HCT116 (cell line): ENCODE data around the gene ATP6V1E1. TPM values are rescaled to one million over a fixed set of nuclear protein-coding genes. Genes with fewer than 3 reads are reported as not detected.

Experiments used
- ATAC-seq: fragments of 200-7000 bp; cut with Tn5 transposase; 2 replicates; pipeline ENCODE4 v1.9.1; 2020; ENCODE audit warnings: mild to moderate bottlenecking, moderate library complexity
- BruUV-seq: library from RNA; stranded (reverse); fragments of 400-500 nt; replicated peaks from 2 replicates; lab custom pipeline; 2021; lab: Mats Ljungman, UMichigan
- CTCF ChIA-PET: fragments of 300-600 bp; sonication (Branson Sonifier 250); formaldehyde crosslinking; loops from one replicate; lab custom pipeline; 2021; ENCODE audit warnings: antibody characterized with exemption; lab: Charles Lee
- POLR2A ChIA-PET: fragments of 300-600, 350-600 bp; sonication (Branson Sonifier 250); formaldehyde crosslinking; loops from one replicate; lab custom pipeline; 2021; ENCODE audit warnings: antibody characterized with exemption; lab: Charles Lee
- RAD21 ChIA-PET, 2 experiments: fragments of 300-600 bp; sonication (Branson Sonifier 250); formaldehyde crosslinking; loops; one replicate each; lab custom pipeline; 2023; ENCODE audit warnings: low total read pairs in 2 of 2; ENCODE audit not compliant: uncharacterized antibody in 2 of 2, unreplicated experiment in 2 of 2, low non-redundant PET in 1 of 2; lab: Charles Lee
- DNase-seq: peaks from one replicate; pipeline ENCODE4 v3.0.0-alpha.2; 2010; ENCODE audit warnings: low read depth, low spot score
- H2AFZ ChIP-seq: fragments of 200-600 bp; shearing (Covaris generic), sonication (generic); 2 replicates; pipeline ENCODE4 v1.6.1; 2017; ENCODE audit warnings: low read depth, mixed run types, mixed read lengths, antibody characterized with exemption, low read length; ENCODE audit not compliant: poor library complexity, severe bottlenecking
- H3K27ac ChIP-seq: 2 replicates; pipeline ENCODE4 v1.5.1; 2012; ENCODE audit warnings: low read depth, low read length
- H3K27me3 ChIP-seq: fragments of 200-600 bp; sonication (generic); 2 replicates; pipeline ENCODE4 v1.6.1; 2016; ENCODE audit warnings: mixed run types, low read length, mixed read lengths; ENCODE audit not compliant: insufficient read depth
- H3K36me3 ChIP-seq, 2 experiments: fragments of 200-500 bp in 1 of 2; fragments of 200-600 bp in 1 of 2; sonication (Bioruptor generic) in 1 of 2; sonication (generic) in 1 of 2; 2 replicates each; pipeline versions ENCODE4 v1.5.1 to v1.6.1; 2014 to 2016; ENCODE audit warnings: low read length in 2 of 2, inconsistent platforms in 1 of 2, mixed read lengths in 1 of 2, mixed run types in 1 of 2; ENCODE audit not compliant: insufficient read depth in 2 of 2, control insufficient read depth in 1 of 2
- H3K4me1 ChIP-seq, 2 experiments: fragments of 200-600 bp in 1 of 2; sonication (generic) in 1 of 2; 2 replicates each; pipeline versions ENCODE4 v1.5.1 to v1.6.1; 2012 to 2017; ENCODE audit warnings: low read length in 2 of 2, inconsistent platforms in 1 of 2, mild to moderate bottlenecking in 1 of 2, mixed read lengths in 1 of 2, mixed run types in 1 of 2, moderate library complexity in 1 of 2; ENCODE audit not compliant: insufficient read depth in 2 of 2, control insufficient read depth in 1 of 2
- H3K4me2 ChIP-seq: fragments of 200-600 bp; sonication (generic); 2 replicates; pipeline ENCODE4 v1.6.1; 2017; ENCODE audit warnings: mixed run types, low read length, mixed read lengths
- H3K4me3 ChIP-seq, 2 experiments: fragments of 200-600 bp in 1 of 2; sonication (generic) in 1 of 2; replicated peaks in 1 of 2; 2 replicates each; pipeline ENCODE4 v1.5.1; 2011 to 2016; ENCODE audit warnings: low read length in 2 of 2, control low read depth in 1 of 2, low read depth in 1 of 2, mild to moderate bottlenecking in 1 of 2, mixed read lengths in 1 of 2, mixed run types in 1 of 2
- H3K79me2 ChIP-seq: fragments of 200-600 bp; sonication (generic); 2 replicates; pipeline ENCODE4 v1.6.1; 2017; ENCODE audit warnings: mild to moderate bottlenecking, mixed run types, low read length, moderate library complexity, mixed read lengths; ENCODE audit not compliant: insufficient read depth
- H3K9ac ChIP-seq: fragments of 200-600 bp; sonication (generic); 2 replicates; pipeline ENCODE4 v1.6.1; 2016; ENCODE audit warnings: low read length, mixed read lengths
- H3K9me2 ChIP-seq: fragments of 200-600 bp; sonication (generic), shearing (Covaris generic); 2 replicates; pipeline ENCODE4 v1.6.1; 2017; ENCODE audit warnings: mixed run types, mild to moderate bottlenecking, moderate library complexity; ENCODE audit not compliant: insufficient read depth
- H3K9me3 ChIP-seq, 2 experiments: fragments of 200-500 bp in 1 of 2; fragments of 200-600 bp in 1 of 2; sonication (Bioruptor generic) in 1 of 2; sonication (generic) in 1 of 2; 2 replicates each; pipeline ENCODE4 v1.6.1; 2014 to 2017; ENCODE audit warnings: low read length in 2 of 2, mixed read lengths in 2 of 2, inconsistent platforms in 1 of 2, low read depth in 1 of 2, mild to moderate bottlenecking in 1 of 2, mixed run types in 1 of 2, moderate library complexity in 1 of 2; ENCODE audit not compliant: control insufficient read depth in 1 of 2, insufficient read depth in 1 of 2
- H4K20me1 ChIP-seq: fragments of 200-600 bp; sonication (generic), shearing (Covaris generic); 2 replicates; pipeline ENCODE4 v1.6.1; 2017; ENCODE audit warnings: mixed run types, mild to moderate bottlenecking, moderate library complexity; ENCODE audit not compliant: insufficient read depth
- CBX3 ChIP-seq: IDR thresholded peaks from 2 replicates; pipeline ENCODE4 v1.6.1; 2012; ENCODE audit warnings: low read depth
- EZH2phosphoT487 ChIP-seq: fragments of 200-600 bp; IDR thresholded peaks from 2 replicates; pipeline ENCODE4 v1.6.1; 2018; ENCODE audit warnings: antibody characterized with exemption, borderline replicate concordance
- FOSL1 ChIP-seq: IDR thresholded peaks from 2 replicates; pipeline ENCODE4 v1.6.1; 2012; ENCODE audit warnings: low read depth
- JUND ChIP-seq: IDR thresholded peaks from 2 replicates; pipeline ENCODE4 v1.6.1; 2012
- RAD21 ChIP-seq: IDR thresholded peaks from 2 replicates; pipeline ENCODE4 v1.6.1; 2012; ENCODE audit warnings: low read depth, mild to moderate bottlenecking
- SIN3A ChIP-seq: IDR thresholded peaks from 2 replicates; pipeline ENCODE4 v1.6.1; 2012; ENCODE audit warnings: low read depth
- SP1 ChIP-seq: IDR thresholded peaks from 2 replicates; pipeline ENCODE4 v1.6.1; 2012; ENCODE audit warnings: low read depth
- SRF ChIP-seq: IDR thresholded peaks from 2 replicates; pipeline ENCODE4 v1.6.1; 2012; ENCODE audit warnings: low read depth
- TCF7L2 ChIP-seq: IDR thresholded peaks from 2 replicates; pipeline ENCODE4 v1.7.0; 2011; ENCODE audit warnings: borderline replicate concordance, inconsistent platforms; ENCODE audit not compliant: insufficient read depth, insufficient read length; ENCODE audit errors: extremely low read depth
- YY1 ChIP-seq: IDR thresholded peaks from 2 replicates; pipeline ENCODE4 v1.6.1; 2011; ENCODE audit warnings: low read length, low read depth, moderate library complexity, mild to moderate bottlenecking; ENCODE audit not compliant: insufficient replicate concordance; ENCODE audit errors: extremely low read depth
- ZFX ChIP-seq: fragments of 450-650 bp; IDR thresholded peaks from 2 replicates; pipeline ENCODE4 v1.6.1; 2017
- intact Hi-C: fragments of 100-400 bp; cut with micrococcal nuclease; formaldehyde crosslinking; loops from 2 replicates; pipeline ENCODE4 v1.10.0; 2022
- total RNA-seq: library from RNA; stranded (reverse); gene quantifications from one replicate; pipeline ENCODE4 v1.2.1, GENCODE V29; 2021; ENCODE audit not compliant: unreplicated experiment
- TF ChIP-seq, protein P1 (sequence below): IDR thresholded peaks from 2 replicates; pipeline ENCODE4 v1.6.1; 2012; ENCODE audit warnings: low read depth
- TF ChIP-seq, protein P2 (sequence below), 3 experiments: fragments of 200-600 bp in 1 of 3; sonication (generic) in 1 of 3; IDR thresholded peaks in 2 of 3; conservative IDR thresholded peaks in 1 of 3; 2 replicates each; pipeline ENCODE4 v1.5.1; 2012 to 2017; ENCODE audit warnings: low read depth in 2 of 3, low read length in 2 of 3, antibody characterized with exemption in 1 of 3, borderline replicate concordance in 1 of 3, control low read depth in 1 of 3, mild to moderate bottlenecking in 1 of 3, mixed read lengths in 1 of 3, mixed run types in 1 of 3, moderate library complexity in 1 of 3; ENCODE audit not compliant: insufficient read depth in 1 of 3
- TF ChIP-seq, protein P3 (sequence below): IDR thresholded peaks from 2 replicates; pipeline ENCODE4 v1.6.1; 2012
- TF ChIP-seq, protein P4 (sequence below): IDR thresholded peaks from 2 replicates; pipeline ENCODE4 v1.6.1; 2011; ENCODE audit warnings: mild to moderate bottlenecking, low read length, moderate library complexity; ENCODE audit not compliant: insufficient replicate concordance; ENCODE audit errors: extremely low read depth

The ATP6V1E1 gene
- total RNA-seq, 1 experiment from 2014 or later = 107 TPM

DNA sequence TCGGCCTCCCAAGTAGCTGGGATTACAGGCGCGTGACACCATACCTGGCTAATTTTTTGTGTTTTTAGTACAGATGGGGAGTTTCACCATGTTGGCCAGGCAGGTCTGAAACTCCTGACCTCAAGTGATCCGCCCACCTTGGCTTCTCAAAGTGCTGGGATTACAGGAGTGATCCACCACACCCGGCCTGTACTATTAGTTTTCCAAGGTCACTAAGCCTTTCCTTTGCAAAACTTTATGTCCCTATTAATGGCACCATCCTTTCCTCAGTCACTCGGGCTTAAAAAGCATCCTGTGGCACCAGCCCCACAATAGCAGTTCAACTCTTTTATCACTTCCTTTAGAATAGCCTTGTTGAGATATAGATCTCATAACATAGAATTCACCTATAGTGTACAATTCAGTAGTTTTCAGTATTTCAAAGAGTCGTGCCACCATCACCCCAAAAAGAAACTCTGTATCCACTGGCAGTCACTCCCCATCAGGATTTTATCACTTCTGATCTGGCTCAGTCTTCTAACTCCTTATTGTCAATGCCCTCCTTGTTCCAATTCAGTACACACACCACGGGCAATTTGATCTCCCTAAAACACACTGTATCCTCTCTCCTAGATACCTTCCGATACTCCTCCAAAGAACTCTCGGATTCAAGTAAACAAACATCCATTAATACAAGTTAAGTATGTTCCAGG, 9.1 kb upstream of the ATP6V1E1 start:
- H3K36me3 ChIP-seq = no peaks in the 10 kb centered on the region
- ChIA-PET RAD21 (no interaction called here), CTCF (interaction anchor here (0.7 kb wide), 1 partner anchor 104 kb away, joined by 3 read pairs; no protein-coding TSS in a partner anchor), POLR2A (interaction anchor here (0.7 kb wide), 1 partner anchor 136 kb away, joined by 6 read pairs; no protein-coding TSS in a partner anchor)
- ATAC-seq (no peak), DNase-seq (no peak)
- H3K4me1 ChIP-seq = peaks cover 27 to 40% of the 10 kb centered on the region in 2 experiments
- no peaks in the 10 kb centered on the region for H4K20me1 ChIP-seq
- peaks cover 33% of the 10 kb centered on the region for H3K79me2 ChIP-seq
- no peak overlapping the region for H2AFZ ChIP-seq
- H3K4me2 ChIP-seq = peak overlapping the region; percentile 97
- H3K9me3 ChIP-seq = no peaks in the 10 kb centered on the region
- peak overlapping the region; percentile 95 for H3K9ac ChIP-seq
- no peak for TF ChIP-seq TCF7L2
- TF ChIP-seq RAD21 = no peak
- TF ChIP-seq EZH2phosphoT487 = no peak
- TF ChIP-seq, protein P1, sequence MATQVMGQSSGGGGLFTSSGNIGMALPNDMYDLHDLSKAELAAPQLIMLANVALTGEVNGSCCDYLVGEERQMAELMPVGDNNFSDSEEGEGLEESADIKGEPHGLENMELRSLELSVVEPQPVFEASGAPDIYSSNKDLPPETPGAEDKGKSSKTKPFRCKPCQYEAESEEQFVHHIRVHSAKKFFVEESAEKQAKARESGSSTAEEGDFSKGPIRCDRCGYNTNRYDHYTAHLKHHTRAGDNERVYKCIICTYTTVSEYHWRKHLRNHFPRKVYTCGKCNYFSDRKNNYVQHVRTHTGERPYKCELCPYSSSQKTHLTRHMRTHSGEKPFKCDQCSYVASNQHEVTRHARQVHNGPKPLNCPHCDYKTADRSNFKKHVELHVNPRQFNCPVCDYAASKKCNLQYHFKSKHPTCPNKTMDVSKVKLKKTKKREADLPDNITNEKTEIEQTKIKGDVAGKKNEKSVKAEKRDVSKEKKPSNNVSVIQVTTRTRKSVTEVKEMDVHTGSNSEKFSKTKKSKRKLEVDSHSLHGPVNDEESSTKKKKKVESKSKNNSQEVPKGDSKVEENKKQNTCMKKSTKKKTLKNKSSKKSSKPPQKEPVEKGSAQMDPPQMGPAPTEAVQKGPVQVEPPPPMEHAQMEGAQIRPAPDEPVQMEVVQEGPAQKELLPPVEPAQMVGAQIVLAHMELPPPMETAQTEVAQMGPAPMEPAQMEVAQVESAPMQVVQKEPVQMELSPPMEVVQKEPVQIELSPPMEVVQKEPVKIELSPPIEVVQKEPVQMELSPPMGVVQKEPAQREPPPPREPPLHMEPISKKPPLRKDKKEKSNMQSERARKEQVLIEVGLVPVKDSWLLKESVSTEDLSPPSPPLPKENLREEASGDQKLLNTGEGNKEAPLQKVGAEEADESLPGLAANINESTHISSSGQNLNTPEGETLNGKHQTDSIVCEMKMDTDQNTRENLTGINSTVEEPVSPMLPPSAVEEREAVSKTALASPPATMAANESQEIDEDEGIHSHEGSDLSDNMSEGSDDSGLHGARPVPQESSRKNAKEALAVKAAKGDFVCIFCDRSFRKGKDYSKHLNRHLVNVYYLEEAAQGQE = no peak
- no peak for TF ChIP-seq CBX3
- TF ChIP-seq JUND = no peak
- TF ChIP-seq SIN3A = no peak
- no peak for TF ChIP-seq SRF
- TF ChIP-seq, protein P2, sequence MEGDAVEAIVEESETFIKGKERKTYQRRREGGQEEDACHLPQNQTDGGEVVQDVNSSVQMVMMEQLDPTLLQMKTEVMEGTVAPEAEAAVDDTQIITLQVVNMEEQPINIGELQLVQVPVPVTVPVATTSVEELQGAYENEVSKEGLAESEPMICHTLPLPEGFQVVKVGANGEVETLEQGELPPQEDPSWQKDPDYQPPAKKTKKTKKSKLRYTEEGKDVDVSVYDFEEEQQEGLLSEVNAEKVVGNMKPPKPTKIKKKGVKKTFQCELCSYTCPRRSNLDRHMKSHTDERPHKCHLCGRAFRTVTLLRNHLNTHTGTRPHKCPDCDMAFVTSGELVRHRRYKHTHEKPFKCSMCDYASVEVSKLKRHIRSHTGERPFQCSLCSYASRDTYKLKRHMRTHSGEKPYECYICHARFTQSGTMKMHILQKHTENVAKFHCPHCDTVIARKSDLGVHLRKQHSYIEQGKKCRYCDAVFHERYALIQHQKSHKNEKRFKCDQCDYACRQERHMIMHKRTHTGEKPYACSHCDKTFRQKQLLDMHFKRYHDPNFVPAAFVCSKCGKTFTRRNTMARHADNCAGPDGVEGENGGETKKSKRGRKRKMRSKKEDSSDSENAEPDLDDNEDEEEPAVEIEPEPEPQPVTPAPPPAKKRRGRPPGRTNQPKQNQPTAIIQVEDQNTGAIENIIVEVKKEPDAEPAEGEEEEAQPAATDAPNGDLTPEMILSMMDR (IDR thresholded peaks at IDR 0.05 in 2 of 3, conservative IDR thresholded peaks at IDR 0.05 in 1 of 3; ENCODE audit: borderline replicate concordance in 1 of 3, insufficient read depth in 1 of 3, low read depth in 2 of 3, low read length in 2 of 3) = no peak
- no peak for TF ChIP-seq SP1
- TF ChIP-seq, protein P3, sequence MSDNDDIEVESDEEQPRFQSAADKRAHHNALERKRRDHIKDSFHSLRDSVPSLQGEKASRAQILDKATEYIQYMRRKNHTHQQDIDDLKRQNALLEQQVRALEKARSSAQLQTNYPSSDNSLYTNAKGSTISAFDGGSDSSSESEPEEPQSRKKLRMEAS = no peak
- TF ChIP-seq ZFX = no peak
- no peak for TF ChIP-seq YY1
- TF ChIP-seq, protein P4, sequence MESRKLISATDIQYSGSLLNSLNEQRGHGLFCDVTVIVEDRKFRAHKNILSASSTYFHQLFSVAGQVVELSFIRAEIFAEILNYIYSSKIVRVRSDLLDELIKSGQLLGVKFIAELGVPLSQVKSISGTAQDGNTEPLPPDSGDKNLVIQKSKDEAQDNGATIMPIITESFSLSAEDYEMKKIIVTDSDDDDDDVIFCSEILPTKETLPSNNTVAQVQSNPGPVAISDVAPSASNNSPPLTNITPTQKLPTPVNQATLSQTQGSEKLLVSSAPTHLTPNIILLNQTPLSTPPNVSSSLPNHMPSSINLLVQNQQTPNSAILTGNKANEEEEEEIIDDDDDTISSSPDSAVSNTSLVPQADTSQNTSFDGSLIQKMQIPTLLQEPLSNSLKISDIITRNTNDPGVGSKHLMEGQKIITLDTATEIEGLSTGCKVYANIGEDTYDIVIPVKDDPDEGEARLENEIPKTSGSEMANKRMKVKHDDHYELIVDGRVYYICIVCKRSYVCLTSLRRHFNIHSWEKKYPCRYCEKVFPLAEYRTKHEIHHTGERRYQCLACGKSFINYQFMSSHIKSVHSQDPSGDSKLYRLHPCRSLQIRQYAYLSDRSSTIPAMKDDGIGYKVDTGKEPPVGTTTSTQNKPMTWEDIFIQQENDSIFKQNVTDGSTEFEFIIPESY = no peak
- no peak for TF ChIP-seq FOSL1
- peak overlapping the region; percentile 92 for H3K27ac ChIP-seq
- BruUV-seq = TSS peak; percentile 87
- intact Hi-C loops = no loop called here
- no peaks in the 10 kb centered on the region for H3K27me3 ChIP-seq
- H3K4me3 ChIP-seq = peak overlapping the region; percentile 83 to 87
- H3K9me2 ChIP-seq = no peaks in the 10 kb centered on the region
